A673 (cell line): ENCODE data around the gene TXN.

Experiments
- EZH2 ChIP-seq: fragments of 200-600 bp; sonication (generic); IDR thresholded peaks from 2 replicates; pipeline ENCODE4 v1.6.1; 2017; ENCODE audit warnings: borderline replicate concordance, low read depth, mild to moderate bottlenecking, mixed read lengths, antibody characterized with exemption, low read length; ENCODE audit not compliant: poor library complexity, severe bottlenecking
- TF ChIP-seq, protein P1 (sequence below): fragments of 300-800, 200-600 bp; sonication (generic); conservative IDR thresholded peaks from 2 replicates; pipeline ENCODE4 v1.5.1; 2017; ENCODE audit warnings: low read depth, mild to moderate bottlenecking, antibody characterized with exemption, low read length, moderate library complexity, mixed read lengths

DNA sequence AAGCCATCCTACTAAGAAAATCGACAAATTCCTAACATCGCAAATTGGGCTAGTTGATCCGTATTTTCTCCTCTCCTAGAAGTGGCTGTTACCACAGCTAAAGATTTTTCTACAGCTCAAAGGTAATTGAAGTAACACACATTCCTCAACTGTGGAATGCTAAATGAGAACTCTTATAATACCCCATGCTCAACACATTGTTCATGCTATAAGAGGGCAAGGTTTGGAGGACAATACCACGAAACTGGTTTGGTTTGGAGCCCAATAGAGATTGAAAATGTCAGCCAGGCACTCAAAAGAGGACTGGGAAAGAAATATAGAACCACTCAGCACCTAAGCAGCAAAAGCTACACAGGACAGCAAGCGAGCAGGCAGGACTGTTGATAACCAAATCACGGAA lies 10.1 kb downstream of the TXN start:
- no peak for TF ChIP-seq EZH2
- TF ChIP-seq, protein P1, sequence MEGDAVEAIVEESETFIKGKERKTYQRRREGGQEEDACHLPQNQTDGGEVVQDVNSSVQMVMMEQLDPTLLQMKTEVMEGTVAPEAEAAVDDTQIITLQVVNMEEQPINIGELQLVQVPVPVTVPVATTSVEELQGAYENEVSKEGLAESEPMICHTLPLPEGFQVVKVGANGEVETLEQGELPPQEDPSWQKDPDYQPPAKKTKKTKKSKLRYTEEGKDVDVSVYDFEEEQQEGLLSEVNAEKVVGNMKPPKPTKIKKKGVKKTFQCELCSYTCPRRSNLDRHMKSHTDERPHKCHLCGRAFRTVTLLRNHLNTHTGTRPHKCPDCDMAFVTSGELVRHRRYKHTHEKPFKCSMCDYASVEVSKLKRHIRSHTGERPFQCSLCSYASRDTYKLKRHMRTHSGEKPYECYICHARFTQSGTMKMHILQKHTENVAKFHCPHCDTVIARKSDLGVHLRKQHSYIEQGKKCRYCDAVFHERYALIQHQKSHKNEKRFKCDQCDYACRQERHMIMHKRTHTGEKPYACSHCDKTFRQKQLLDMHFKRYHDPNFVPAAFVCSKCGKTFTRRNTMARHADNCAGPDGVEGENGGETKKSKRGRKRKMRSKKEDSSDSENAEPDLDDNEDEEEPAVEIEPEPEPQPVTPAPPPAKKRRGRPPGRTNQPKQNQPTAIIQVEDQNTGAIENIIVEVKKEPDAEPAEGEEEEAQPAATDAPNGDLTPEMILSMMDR, result no peak
